DND-41 (cell line): ENCODE data around the gene ISCA1.

Source experiments
- ATAC-seq: fragments of 200-7000 bp; cut with Tn5 transposase; 3 replicates; pipeline ENCODE4 v1.9.1; 2021; ENCODE audit warnings: low read depth; ENCODE audit not compliant: insufficient read depth
- DNase-seq: peaks from one replicate; pipeline ENCODE4 v3.0.0-alpha.2; 2020
- H2AFZ ChIP-seq: 2 replicates; pipeline ENCODE4 v1.6.0; 2012; ENCODE audit warnings: low read depth, low read length
- H3K27ac ChIP-seq: 2 replicates; pipeline ENCODE4 v1.5.1; 2012; ENCODE audit warnings: low read length, inconsistent platforms
- H3K27me3 ChIP-seq: fragments of 200-600 bp; sonication (generic); 2 replicates; pipeline ENCODE4 v1.6.0; 2012; ENCODE audit warnings: low read length, mild to moderate bottlenecking, inconsistent platforms; ENCODE audit not compliant: insufficient read depth, poor library complexity
- H3K36me3 ChIP-seq: 2 replicates; pipeline ENCODE4 v1.5.1; 2012; ENCODE audit warnings: low read length, inconsistent platforms; ENCODE audit not compliant: insufficient read depth
- H3K4me1 ChIP-seq: 2 replicates; pipeline ENCODE4 v1.5.1; 2012; ENCODE audit warnings: mild to moderate bottlenecking, low read length; ENCODE audit not compliant: insufficient read depth
- H3K4me2 ChIP-seq: 2 replicates; pipeline ENCODE4 v1.6.0; 2012; ENCODE audit warnings: mild to moderate bottlenecking, moderate library complexity, low read length, inconsistent platforms; ENCODE audit not compliant: insufficient read depth
- H3K4me3 ChIP-seq, 2 experiments: fragments of 200-600 bp in 1 of 2; shearing (Covaris generic) in 1 of 2; 2 replicates each; pipeline ENCODE4 v1.5.1; 2012 to 2016; ENCODE audit warnings: inconsistent platforms in 2 of 2, low read length in 2 of 2, mild to moderate bottlenecking in 2 of 2, low read depth in 1 of 2, moderate library complexity in 1 of 2
- H3K79me2 ChIP-seq: 2 replicates; pipeline ENCODE4 v1.6.0; 2012; ENCODE audit warnings: low read length, inconsistent platforms; ENCODE audit not compliant: insufficient read depth
- H3K9ac ChIP-seq: 2 replicates; pipeline ENCODE4 v1.6.0; 2012; ENCODE audit warnings: low read depth, mild to moderate bottlenecking, inconsistent platforms, low read length, moderate library complexity
- H3K9me3 ChIP-seq: 2 replicates; pipeline ENCODE4 v1.5.1; 2012; ENCODE audit warnings: low read length, moderate library complexity, mild to moderate bottlenecking, inconsistent platforms; ENCODE audit not compliant: insufficient read depth, severe bottlenecking
- H4K20me1 ChIP-seq: 2 replicates; pipeline ENCODE4 v1.6.0; 2012; ENCODE audit warnings: low read length; ENCODE audit not compliant: insufficient read depth
- CTCF ChIP-seq: IDR thresholded peaks from 2 replicates; pipeline ENCODE4 v1.5.1; 2012; ENCODE audit warnings: borderline replicate concordance, low read length, moderate library complexity, mild to moderate bottlenecking; ENCODE audit not compliant: poor library complexity, severe bottlenecking; ENCODE audit errors: extremely low read depth
- EZH2 ChIP-seq: IDR thresholded peaks from 3 replicates; pipeline ENCODE4 v1.6.1; 2012; ENCODE audit warnings: borderline replicate concordance, low read depth, mild to moderate bottlenecking, moderate library complexity, low read length, inconsistent platforms; ENCODE audit not compliant: severe bottlenecking

The ISCA1 gene

DNA sequence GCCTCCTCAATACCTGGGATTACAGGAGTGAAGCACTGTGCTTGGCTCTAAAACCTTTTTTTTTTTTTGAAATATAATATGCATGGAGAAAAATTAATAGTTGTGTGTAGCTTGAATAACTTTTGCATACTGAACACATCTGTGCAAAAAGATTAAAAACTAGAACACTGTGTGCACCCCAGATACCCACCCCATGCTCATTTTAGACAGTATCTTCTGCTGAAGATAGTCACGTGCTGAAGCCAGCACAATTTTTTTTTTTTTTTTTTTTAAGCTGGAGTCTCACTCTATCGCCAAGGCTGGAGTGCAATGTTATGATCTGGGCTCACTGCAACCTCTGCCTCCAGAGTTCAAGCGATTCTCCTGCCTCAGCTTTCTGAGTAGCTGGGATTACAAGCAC, 62.7 kb downstream of the ISCA1 start:
- Histone ChIP-seq H3K4me2 (no peak overlapping the region), H3K79me2 (no peaks in the 10 kb centered on the region), H3K27ac (no peak overlapping the region), H3K9ac (no peak overlapping the region), H3K9me3 (no peaks in the 10 kb centered on the region), H3K4me3 (no peak overlapping the region), H4K20me1 (no peaks in the 10 kb centered on the region), H3K27me3 (no peaks in the 10 kb centered on the region), H2AFZ (no peak overlapping the region), H3K4me1 (no peaks in the 10 kb centered on the region), H3K36me3 (no peaks in the 10 kb centered on the region)
- TF ChIP-seq EZH2, result no peak
- DNase-seq (no peak), ATAC-seq (no peak)

DNA sequence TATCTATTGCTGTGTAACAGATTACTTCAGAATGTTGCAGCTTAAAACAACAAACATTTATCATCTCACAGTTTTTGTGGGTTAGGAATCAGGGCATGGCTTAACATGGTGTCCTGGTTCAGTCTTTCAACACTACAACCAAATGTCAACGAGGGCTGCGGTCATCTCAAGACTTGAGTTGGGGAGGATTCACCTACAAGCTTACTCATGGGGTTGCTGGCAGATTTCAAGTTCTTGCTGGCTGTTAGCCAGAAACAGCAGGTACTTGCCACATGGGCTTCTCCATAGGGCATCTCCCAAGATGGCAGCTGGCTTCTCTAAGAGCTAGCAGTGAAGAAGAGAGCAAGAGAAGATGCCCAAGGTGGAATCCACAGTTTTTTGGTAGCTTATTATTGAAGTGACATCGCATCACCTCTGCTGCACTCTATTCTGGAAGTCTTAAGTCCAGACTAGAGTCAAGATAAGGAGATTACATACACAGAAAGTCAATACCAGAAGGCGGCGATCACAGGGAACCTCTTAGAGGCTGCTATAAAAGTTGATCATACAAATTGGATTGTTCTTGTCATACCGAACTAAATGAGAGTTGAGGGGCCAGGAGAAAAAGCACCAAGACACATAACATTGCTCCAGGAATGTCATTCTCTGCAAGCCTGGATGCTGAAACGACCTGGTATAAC, 65.1 kb downstream of the ISCA1 start:
- no peak overlapping the region for H3K4me3 ChIP-seq
- TF ChIP-seq CTCF (no peak), EZH2 (no peak)
- H3K36me3 ChIP-seq, result no peaks in the 10 kb centered on the region
- H3K4me2 ChIP-seq, result no peak overlapping the region
- no peak overlapping the region for H2AFZ ChIP-seq
- DNase-seq (no peak), ATAC-seq (no peak)
- H3K9me3 ChIP-seq, result no peaks in the 10 kb centered on the region
- no peak overlapping the region for H3K9ac ChIP-seq
- no peaks in the 10 kb centered on the region for H3K79me2 ChIP-seq
- no peaks in the 10 kb centered on the region for H4K20me1 ChIP-seq
- no peak overlapping the region for H3K27ac ChIP-seq
- H3K4me1 ChIP-seq, result no peaks in the 10 kb centered on the region
- H3K27me3 ChIP-seq, result no peaks in the 10 kb centered on the region
